Mesenchymal stem cell (in vitro differentiated cells and primary cell): Measurements from ENCODE around the gene ALDH4A1.

ENCODE experiments used
- DNase-seq: peaks from one replicate; pipeline ENCODE4 v3.0.0-alpha.2; 2013
- H2AFZ ChIP-seq: one replicate; pipeline ENCODE4 v1.6.1; 2013; ENCODE audit warnings: low read depth, mild to moderate bottlenecking, control low read depth, inconsistent platforms, low read length, moderate library complexity
- H2AK5ac ChIP-seq: 2 replicates; pipeline ENCODE4 v1.6.1; 2013; ENCODE audit warnings: low read length, moderate library complexity, mild to moderate bottlenecking, inconsistent platforms; ENCODE audit not compliant: severe bottlenecking
- H2BK120ac ChIP-seq: one replicate; pipeline ENCODE4 v1.6.1; 2013; ENCODE audit warnings: low read depth, mild to moderate bottlenecking, inconsistent platforms, low read length, moderate library complexity
- H2BK12ac ChIP-seq, 2 experiments: one replicate each; pipeline ENCODE4 v1.6.1; 2013; ENCODE audit warnings: inconsistent platforms in 2 of 2, low read length in 2 of 2, mild to moderate bottlenecking in 2 of 2, moderate library complexity in 2 of 2, control low read depth in 1 of 2
- H2BK15ac ChIP-seq: one replicate; pipeline ENCODE4 v1.6.1; 2013; ENCODE audit warnings: mild to moderate bottlenecking, low read depth, inconsistent platforms; ENCODE audit not compliant: poor library complexity, severe bottlenecking
- H2BK5ac ChIP-seq: 2 replicates; pipeline ENCODE4 v1.6.1; 2013; ENCODE audit warnings: low read depth, mild to moderate bottlenecking, low read length, control low read depth, inconsistent platforms; ENCODE audit not compliant: poor library complexity, severe bottlenecking
- H3K14ac ChIP-seq, 2 experiments: one replicate each; pipeline ENCODE4 v1.6.1; 2013; ENCODE audit warnings: inconsistent platforms in 2 of 2, low read length in 2 of 2, control low read depth in 1 of 2, mild to moderate bottlenecking in 1 of 2, moderate library complexity in 1 of 2
- H3K18ac ChIP-seq, 2 experiments: one replicate each; pipeline ENCODE4 v1.6.1; 2013; ENCODE audit warnings: inconsistent platforms in 2 of 2, low read length in 2 of 2, control low read depth in 1 of 2, low read depth in 1 of 2, mild to moderate bottlenecking in 1 of 2
- H3K23ac ChIP-seq, 2 experiments: one replicate each; pipeline ENCODE4 v1.6.1; 2013; ENCODE audit warnings: inconsistent platforms in 2 of 2, low read length in 2 of 2, mild to moderate bottlenecking in 2 of 2, moderate library complexity in 2 of 2, control low read depth in 1 of 2
- H3K27ac ChIP-seq: 2 replicates; pipeline ENCODE4 v1.5.1; 2013; ENCODE audit warnings: mild to moderate bottlenecking, moderate library complexity, low read length, control low read depth, inconsistent platforms; ENCODE audit not compliant: poor library complexity, severe bottlenecking
- H3K27me3 ChIP-seq, 2 experiments: 2 replicates each; pipeline versions ENCODE4 v1.6.1 to v1.7.0; 2013; ENCODE audit warnings: low read length in 2 of 2, mild to moderate bottlenecking in 2 of 2, moderate library complexity in 2 of 2, control low read depth in 1 of 2, inconsistent platforms in 1 of 2; ENCODE audit not compliant: control insufficient read depth in 1 of 2, insufficient read depth in 1 of 2
- H3K36me3 ChIP-seq, 2 experiments: 2 replicates each; pipeline versions ENCODE4 v1.6.1 to v1.7.0; 2013; ENCODE audit warnings: low read length in 2 of 2, control low read depth in 1 of 2, inconsistent platforms in 1 of 2, low read depth in 1 of 2, mild to moderate bottlenecking in 1 of 2; ENCODE audit not compliant: insufficient read depth in 2 of 2, control insufficient read depth in 1 of 2
- H3K4ac ChIP-seq, 2 experiments: one replicate each; pipeline ENCODE4 v1.6.1; 2013; ENCODE audit warnings: inconsistent platforms in 2 of 2, low read length in 2 of 2, mild to moderate bottlenecking in 2 of 2, moderate library complexity in 2 of 2, control low read depth in 1 of 2, low read depth in 1 of 2
- H3K4me1 ChIP-seq: 2 replicates; pipeline ENCODE4 v1.6.1; 2013; ENCODE audit warnings: low read depth, low read length, control low read depth; ENCODE audit not compliant: control insufficient read depth, insufficient read depth
- H3K4me2 ChIP-seq: 2 replicates; pipeline ENCODE4 v1.6.1; 2013; ENCODE audit warnings: low read length, mild to moderate bottlenecking, inconsistent platforms; ENCODE audit not compliant: poor library complexity, severe bottlenecking
- H3K4me3 ChIP-seq, 2 experiments: 2 replicates each; pipeline versions ENCODE4 v1.5.1 to v1.7.0; 2013; ENCODE audit warnings: low read length in 2 of 2, mild to moderate bottlenecking in 2 of 2, control low read depth in 1 of 2, low read depth in 1 of 2; ENCODE audit not compliant: insufficient read depth in 1 of 2
- H3K79me1 ChIP-seq: replicated peaks from 2 replicates; pipeline ENCODE4 v1.6.1; 2013; ENCODE audit warnings: mild to moderate bottlenecking, control low read depth, low read length, inconsistent platforms; ENCODE audit not compliant: poor library complexity, severe bottlenecking
- H3K9ac ChIP-seq: 2 replicates; pipeline ENCODE4 v1.7.0; 2013; ENCODE audit warnings: mild to moderate bottlenecking, low read length, moderate library complexity
- H3K9me3 ChIP-seq: 2 replicates; pipeline ENCODE4 v1.7.0; 2013; ENCODE audit warnings: mild to moderate bottlenecking, low read length; ENCODE audit not compliant: control insufficient read depth
- H4K8ac ChIP-seq: one replicate; pipeline ENCODE4 v1.6.1; 2013; ENCODE audit warnings: inconsistent platforms, mild to moderate bottlenecking, low read length, moderate library complexity
- H4K91ac ChIP-seq: one replicate; pipeline ENCODE4 v1.6.1; 2013; ENCODE audit warnings: mild to moderate bottlenecking, low read length, inconsistent platforms
- WGBS: methylation state at CpG from one replicate; pipeline ENCODE4 v1.1.7; 2013; ENCODE audit warnings: mixed read lengths; 5-methylcytosine and 5-hydroxymethylcytosine counted together

Gene ALDH4A1

DNA sequence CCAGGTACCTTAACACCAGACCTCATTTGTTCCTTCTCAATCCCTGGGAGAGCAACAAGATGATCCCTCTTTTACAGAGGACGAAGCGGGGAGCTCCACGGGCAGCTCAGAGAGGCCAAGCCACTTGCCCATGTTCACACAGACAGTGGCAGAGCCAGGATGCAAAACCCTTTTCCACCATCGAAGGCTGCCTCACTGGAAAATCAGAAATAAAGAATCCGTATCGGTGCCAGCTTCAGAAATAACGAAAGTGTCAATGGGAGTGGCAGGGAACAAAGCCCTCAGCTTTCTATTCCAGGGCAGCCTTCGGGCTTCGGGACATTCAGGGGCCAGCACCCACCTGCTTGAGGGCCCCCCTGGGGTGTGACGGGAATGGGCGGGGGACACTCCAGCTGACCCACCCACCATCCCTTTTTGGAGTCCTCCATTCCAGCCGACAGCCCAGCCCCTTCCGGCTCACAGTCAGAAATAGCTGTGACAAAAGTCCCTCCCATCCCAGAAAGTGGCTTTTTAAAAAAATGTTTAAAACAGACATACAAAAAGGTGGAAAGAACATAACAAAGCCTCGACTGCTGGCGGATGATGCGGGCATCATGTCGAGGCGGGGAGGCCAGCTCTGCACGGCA lies 48.2 kb upstream of the ALDH4A1 start:
- H3K36me3 ChIP-seq, result peaks cover 0 to 4% of the 10 kb centered on the region in 2 experiments
- peak overlapping the region; percentile 88 to 98 for H3K4ac ChIP-seq
- peak overlapping the region in 1 of 2 experiments; percentile 80 for H3K23ac ChIP-seq
- peak overlapping the region; percentile 95 to 98 for H3K18ac ChIP-seq
- peak overlapping the region in 1 of 2 experiments; percentile 21 for H3K14ac ChIP-seq
- peak overlapping the region; percentile 91 for H2BK120ac ChIP-seq
- peaks cover 3% of the 10 kb centered on the region for H3K79me1 ChIP-seq
- no peak for DNase-seq
- H3K9ac ChIP-seq, result peak overlapping the region; percentile 83
- H3K4me1 ChIP-seq, result peaks cover 66% of the 10 kb centered on the region
- H2AK5ac ChIP-seq, result peak overlapping the region; percentile 94
- H2BK5ac ChIP-seq, result peak overlapping the region; percentile 95
- H3K4me2 ChIP-seq, result peak overlapping the region; percentile 43
- no peaks in the 10 kb centered on the region for H3K9me3 ChIP-seq
- peak overlapping the region; percentile 89 for H3K27ac ChIP-seq
- peak overlapping the region; percentile 96 for H4K91ac ChIP-seq
- H3K27me3 ChIP-seq, result no peaks in the 10 kb centered on the region
- H2AFZ ChIP-seq, result peak overlapping the region; percentile 20
- 48% methylated on average over 19 of the region's 19 CpGs for WGBS
- peak overlapping the region in 1 of 2 experiments; percentile 71 for H3K4me3 ChIP-seq
- H2BK15ac ChIP-seq, result peak overlapping the region; percentile 95
- H2BK12ac ChIP-seq, result peak overlapping the region; percentile 34 to 96
- peak overlapping the region; percentile 90 for H4K8ac ChIP-seq

DNA sequence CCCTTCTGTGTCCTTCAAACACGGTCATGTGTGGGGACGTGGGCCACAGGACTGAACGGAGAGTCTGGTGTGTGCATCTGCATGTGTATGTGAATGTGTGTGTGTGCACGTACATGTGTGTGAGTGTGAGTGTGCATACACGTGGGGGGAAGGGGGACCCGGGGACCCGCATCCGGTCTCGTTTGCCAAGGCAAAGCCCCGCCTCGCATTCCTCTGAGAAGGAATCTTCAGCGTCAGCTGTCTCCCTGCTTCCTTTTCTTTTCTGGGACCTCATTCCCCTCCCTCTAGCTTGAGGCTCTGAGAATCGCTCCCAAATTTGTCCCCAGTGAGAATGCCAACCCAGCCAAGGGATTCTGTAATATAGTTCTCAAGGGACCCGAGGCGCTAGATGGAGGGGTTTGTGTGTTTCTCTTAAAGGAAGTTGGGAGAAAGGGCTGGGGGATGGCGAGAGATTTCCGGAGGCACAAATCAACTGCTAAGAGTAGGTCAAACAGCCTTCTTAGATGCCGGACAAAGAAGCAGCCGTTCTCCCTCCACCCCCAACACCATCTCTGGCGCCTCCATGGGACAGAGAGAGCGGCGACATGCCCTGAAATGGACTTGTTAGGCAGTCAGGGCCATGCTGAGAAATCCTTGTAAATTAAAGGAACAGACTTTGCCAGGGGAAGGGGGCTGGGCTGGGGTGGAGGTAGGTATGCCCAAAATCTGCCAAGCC lies 47.5 kb upstream of the ALDH4A1 start:
- Histone ChIP-seq H2BK12ac (peak overlapping the region; percentile 60 to 99), H3K36me3 (peaks cover 0 to 4% of the 10 kb centered on the region in 2 experiments), H3K4me1 (peaks cover 73% of the 10 kb centered on the region), H3K27ac (peak overlapping the region; percentile 89), H2AFZ (peak overlapping the region; percentile 29), H2BK5ac (peak overlapping the region; percentile 95), H4K8ac (peak overlapping the region; percentile 90), H3K14ac (peak overlapping the region in 1 of 2 experiments; percentile 89), H4K91ac (peak overlapping the region; percentile 96), H2BK120ac (peak overlapping the region; percentile 91), H3K4me2 (peak overlapping the region; percentile 43), H3K79me1 (peaks cover 3% of the 10 kb centered on the region), H3K9ac (peak overlapping the region; percentile 83), H2AK5ac (peak overlapping the region; percentile 94), H3K9me3 (no peaks in the 10 kb centered on the region), H3K4ac (peak overlapping the region; percentile 95 to 98), H3K18ac (peak overlapping the region; percentile 95 to 98), H3K4me3 (peak overlapping the region in 1 of 2 experiments; percentile 71), H3K27me3 (no peaks in the 10 kb centered on the region), H3K23ac (peak overlapping the region in 1 of 2 experiments; percentile 80), H2BK15ac (peak overlapping the region; percentile 94)
- peak; percentile 80 for DNase-seq
- 8% methylated on average over 11 of the region's 22 CpGs for WGBS

GRCh38 chr1:18948913-18949685 lies 46.7 kb upstream of the ALDH4A1 start:
- H3K4me3 ChIP-seq, result peak overlapping the region in 1 of 2 experiments; percentile 71
- peaks cover 75% of the 10 kb centered on the region for H3K4me1 ChIP-seq
- H3K79me1 ChIP-seq, result peaks cover 4% of the 10 kb centered on the region
- peak overlapping the region; percentile 47 for H2BK5ac ChIP-seq
- peak overlapping the region; percentile 17 for H2BK15ac ChIP-seq
- peak overlapping the region in 1 of 2 experiments; percentile 78 for H3K23ac ChIP-seq
- H3K14ac ChIP-seq, result peak overlapping the region in 1 of 2 experiments; percentile 89
- DNase-seq, result peak; percentile 82
- peak overlapping the region; percentile 39 for H4K8ac ChIP-seq
- H3K9ac ChIP-seq, result peak overlapping the region; percentile 83
- H3K27me3 ChIP-seq, result no peaks in the 10 kb centered on the region
- H2BK12ac ChIP-seq, result peak overlapping the region; percentile 60 to 99
- H3K27ac ChIP-seq, result peak overlapping the region; percentile 89
- WGBS, result 39% methylated on average over 23 of the region's 23 CpGs
- H3K36me3 ChIP-seq, result peaks cover 0 to 4% of the 10 kb centered on the region in 2 experiments
- H2AFZ ChIP-seq, result peak overlapping the region; percentile 29
- peak overlapping the region; percentile 93 for H2BK120ac ChIP-seq
- H4K91ac ChIP-seq, result peak overlapping the region; percentile 79
- H3K18ac ChIP-seq, result peak overlapping the region; percentile 95 to 98
- peak overlapping the region; percentile 51 for H2AK5ac ChIP-seq
- peak overlapping the region; percentile 12 for H3K4me2 ChIP-seq
- H3K9me3 ChIP-seq, result no peaks in the 10 kb centered on the region
- peak overlapping the region; percentile 95 to 97 for H3K4ac ChIP-seq
